Measurements from ENCODE around the gene ANKRD18B. TPM values are rescaled to one million over a fixed set of nuclear protein-coding genes. Genes with fewer than 3 reads are reported as not detected.
"Not testable (repeated sequence)": the region's sequence is repeated elsewhere in the genome, so short reads cannot be mapped to it uniquely, and the experiment has no call there.

ANKRD18B gene
- total and polyA plus RNA-seq, 2 donors (not counting 1 experiment from before 2014, with no cell fraction given) = not detected

- H3K9me3 Mint-ChIP-seq (ENCODE audit: insufficient read depth); DNase-seq; ATAC-seq (ENCODE audit: low read depth); H3K36me3 ChIP-seq (replicated peaks in 1 of 2; ENCODE audit: control extremely low read depth in 1 of 2, control insufficient read depth in 1 of 2, extremely low read depth in 1 of 2, insufficient read depth in 2 of 2, low read length in 1 of 2); intact Hi-C loops (cut with micrococcal nuclease); H2AFZ ChIP-seq (ENCODE audit: insufficient read depth, low read depth, low read length, poor library complexity, severe bottlenecking); H3K4me1 ChIP-seq (ENCODE audit: control insufficient read depth in 2 of 2, insufficient read depth in 2 of 2, low read length in 2 of 2); H3K4me3 ChIP-seq (ENCODE audit: control extremely low read depth in 1 of 5, extremely low read depth in 1 of 5, insufficient read depth in 1 of 5, low read depth in 2 of 5, low read length in 4 of 5); CTCF ChIA-PET; H3K4me3 Mint-ChIP-seq; H3K4me1 Mint-ChIP-seq; H3K9me3 ChIP-seq (ENCODE audit: control extremely low read depth in 1 of 3, control insufficient read depth in 2 of 3, insufficient read depth in 1 of 3, low read length in 2 of 3); H3K27ac Mint-ChIP-seq; H3K9ac ChIP-seq (ENCODE audit: low read length); H3K4me2 ChIP-seq (replicated peaks; ENCODE audit: low read depth, low read length, poor library complexity, severe bottlenecking); H3K27me3 ChIP-seq (replicated peaks in 1 of 4; ENCODE audit: control extremely low read depth in 1 of 4, control insufficient read depth in 3 of 4, insufficient read depth in 4 of 4, low read length in 3 of 4); POLR2A ChIA-PET; H3K27ac ChIP-seq (ENCODE audit: low read length in 2 of 2); H4K20me1 ChIP-seq (ENCODE audit: control insufficient read depth, insufficient read depth, low read length, poor library complexity, severe bottlenecking); H3K79me2 ChIP-seq (ENCODE audit: control insufficient read depth, insufficient read depth, low read length): not testable (repeated sequence)
- WGBS (ENCODE audit: insufficient coverage) = 92% methylated on average over 1 of the region's 2 CpGs
- peaks cover 17% of the 10 kb centered on the region for H3K27me3 Mint-ChIP-seq
Observed at GRCh38 chr9:33588876-33589275, 64.8 kb downstream of the ANKRD18B start.

GRCh38 chr9:33590857-33591256 is 66.8 kb downstream of the ANKRD18B start:
- H3K4me2 ChIP-seq (replicated peaks; ENCODE audit: low read depth, low read length, poor library complexity, severe bottlenecking); H3K27ac ChIP-seq (ENCODE audit: low read length in 2 of 2); H3K36me3 ChIP-seq (replicated peaks in 1 of 2; ENCODE audit: control extremely low read depth in 1 of 2, control insufficient read depth in 1 of 2, extremely low read depth in 1 of 2, insufficient read depth in 2 of 2, low read length in 1 of 2); H3K27me3 ChIP-seq (replicated peaks in 1 of 4; ENCODE audit: control extremely low read depth in 1 of 4, control insufficient read depth in 3 of 4, insufficient read depth in 4 of 4, low read length in 3 of 4); CTCF ChIA-PET; H3K9ac ChIP-seq (ENCODE audit: low read length); H3K4me1 ChIP-seq (ENCODE audit: control insufficient read depth in 2 of 2, insufficient read depth in 2 of 2, low read length in 2 of 2); H2AFZ ChIP-seq (ENCODE audit: insufficient read depth, low read depth, low read length, poor library complexity, severe bottlenecking); H3K4me3 ChIP-seq (ENCODE audit: control extremely low read depth in 1 of 5, extremely low read depth in 1 of 5, insufficient read depth in 1 of 5, low read depth in 2 of 5, low read length in 4 of 5); H3K27ac Mint-ChIP-seq; H3K79me2 ChIP-seq (ENCODE audit: control insufficient read depth, insufficient read depth, low read length); DNase-seq; POLR2A ChIA-PET; H3K9me3 Mint-ChIP-seq (ENCODE audit: insufficient read depth); H3K4me1 Mint-ChIP-seq; H3K9me3 ChIP-seq (ENCODE audit: control extremely low read depth in 1 of 3, control insufficient read depth in 2 of 3, insufficient read depth in 1 of 3, low read length in 2 of 3); H3K4me3 Mint-ChIP-seq; H4K20me1 ChIP-seq (ENCODE audit: control insufficient read depth, insufficient read depth, low read length, poor library complexity, severe bottlenecking); intact Hi-C loops (cut with micrococcal nuclease); ATAC-seq (ENCODE audit: low read depth): not testable (repeated sequence)
- peaks cover 19% of the 10 kb centered on the region for H3K27me3 Mint-ChIP-seq
- WGBS (ENCODE audit: insufficient coverage) = 100% methylated on average over 1 of the region's 2 CpGs

DNA sequence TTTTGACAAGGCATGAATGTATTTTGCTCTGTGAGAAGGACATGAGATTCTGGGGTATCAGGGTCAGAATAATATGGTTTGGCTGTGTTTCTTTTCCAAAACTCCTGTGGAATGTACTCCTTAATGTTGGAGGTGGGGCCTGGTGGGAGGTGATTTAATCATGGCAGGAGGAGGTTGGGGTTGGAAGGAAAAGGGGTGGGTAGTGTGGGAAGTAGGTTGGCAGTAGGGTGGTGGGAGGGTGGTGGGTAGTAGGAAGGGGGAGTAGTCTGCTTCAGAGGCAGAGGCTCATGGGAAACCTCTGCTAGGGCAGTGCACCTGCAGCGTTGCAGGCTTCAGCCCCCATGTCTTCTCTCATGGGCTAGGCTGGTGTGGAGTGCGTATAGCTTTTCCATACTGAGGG is 72.9 kb downstream of the ANKRD18B start:
- H3K27me3 ChIP-seq (replicated peaks in 1 of 4; ENCODE audit: control extremely low read depth in 1 of 4, control insufficient read depth in 3 of 4, insufficient read depth in 4 of 4, low read length in 3 of 4); H3K4me2 ChIP-seq (replicated peaks; ENCODE audit: low read depth, low read length, poor library complexity, severe bottlenecking); H4K20me1 ChIP-seq (ENCODE audit: control insufficient read depth, insufficient read depth, low read length, poor library complexity, severe bottlenecking); DNase-seq; H3K9me3 ChIP-seq (ENCODE audit: control extremely low read depth in 1 of 3, control insufficient read depth in 2 of 3, insufficient read depth in 1 of 3, low read length in 2 of 3); H3K4me3 Mint-ChIP-seq; H3K79me2 ChIP-seq (ENCODE audit: control insufficient read depth, insufficient read depth, low read length); intact Hi-C loops (cut with micrococcal nuclease); H3K9ac ChIP-seq (ENCODE audit: low read length); CTCF ChIA-PET; H3K36me3 ChIP-seq (replicated peaks in 1 of 2; ENCODE audit: control extremely low read depth in 1 of 2, control insufficient read depth in 1 of 2, extremely low read depth in 1 of 2, insufficient read depth in 2 of 2, low read length in 1 of 2); H3K27ac ChIP-seq (ENCODE audit: low read length in 2 of 2); H3K27ac Mint-ChIP-seq; H3K4me3 ChIP-seq (ENCODE audit: control extremely low read depth in 1 of 5, extremely low read depth in 1 of 5, insufficient read depth in 1 of 5, low read depth in 2 of 5, low read length in 4 of 5); H3K9me3 Mint-ChIP-seq (ENCODE audit: insufficient read depth); ATAC-seq (ENCODE audit: low read depth); H2AFZ ChIP-seq (ENCODE audit: insufficient read depth, low read depth, low read length, poor library complexity, severe bottlenecking); H3K4me1 Mint-ChIP-seq; H3K4me1 ChIP-seq (ENCODE audit: control insufficient read depth in 2 of 2, insufficient read depth in 2 of 2, low read length in 2 of 2); POLR2A ChIA-PET: not testable (repeated sequence)
- 92% methylated on average over 2 of the region's 2 CpGs for WGBS (ENCODE audit: insufficient coverage)
- H3K27me3 Mint-ChIP-seq = peaks cover 12% of the 10 kb centered on the region

DNA sequence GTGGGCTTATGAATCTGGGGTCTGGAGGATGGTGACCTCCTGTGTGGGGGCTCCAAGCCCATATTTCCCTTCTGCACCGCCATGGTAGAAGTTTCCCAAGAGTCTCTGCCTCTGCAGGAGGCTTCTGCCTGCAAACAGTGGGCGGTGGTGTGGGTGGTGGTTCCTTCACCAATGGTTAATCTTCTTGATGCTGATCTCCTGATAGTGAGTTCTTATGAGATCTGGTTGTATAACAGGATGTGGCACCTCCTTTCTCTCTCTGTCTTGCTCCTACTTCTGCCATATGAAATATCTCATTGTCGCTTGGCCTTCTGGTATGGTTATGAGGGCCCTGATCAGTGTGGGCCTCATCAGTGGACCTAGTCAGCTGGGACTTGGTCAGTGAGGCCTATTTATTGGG is 73.3 kb downstream of the ANKRD18B start:
- H3K4me3 ChIP-seq (ENCODE audit: control extremely low read depth in 1 of 5, extremely low read depth in 1 of 5, insufficient read depth in 1 of 5, low read depth in 2 of 5, low read length in 4 of 5); H3K9ac ChIP-seq (ENCODE audit: low read length); H3K27me3 ChIP-seq (replicated peaks in 1 of 4; ENCODE audit: control extremely low read depth in 1 of 4, control insufficient read depth in 3 of 4, insufficient read depth in 4 of 4, low read length in 3 of 4); H4K20me1 ChIP-seq (ENCODE audit: control insufficient read depth, insufficient read depth, low read length, poor library complexity, severe bottlenecking); H2AFZ ChIP-seq (ENCODE audit: insufficient read depth, low read depth, low read length, poor library complexity, severe bottlenecking); H3K4me1 ChIP-seq (ENCODE audit: control insufficient read depth in 2 of 2, insufficient read depth in 2 of 2, low read length in 2 of 2); H3K27ac Mint-ChIP-seq; H3K9me3 ChIP-seq (ENCODE audit: control extremely low read depth in 1 of 3, control insufficient read depth in 2 of 3, insufficient read depth in 1 of 3, low read length in 2 of 3); H3K9me3 Mint-ChIP-seq (ENCODE audit: insufficient read depth); intact Hi-C loops (cut with micrococcal nuclease); POLR2A ChIA-PET; H3K4me1 Mint-ChIP-seq; ATAC-seq (ENCODE audit: low read depth); CTCF ChIA-PET; DNase-seq; H3K79me2 ChIP-seq (ENCODE audit: control insufficient read depth, insufficient read depth, low read length); H3K27ac ChIP-seq (ENCODE audit: low read length in 2 of 2); H3K36me3 ChIP-seq (replicated peaks in 1 of 2; ENCODE audit: control extremely low read depth in 1 of 2, control insufficient read depth in 1 of 2, extremely low read depth in 1 of 2, insufficient read depth in 2 of 2, low read length in 1 of 2); H3K4me3 Mint-ChIP-seq; H3K4me2 ChIP-seq (replicated peaks; ENCODE audit: low read depth, low read length, poor library complexity, severe bottlenecking): not testable (repeated sequence)
- H3K27me3 Mint-ChIP-seq = peaks cover 12% of the 10 kb centered on the region
- 100% methylated on average over 1 of the region's 3 CpGs for WGBS (ENCODE audit: insufficient coverage)

Measured in B cell (primary cell).